Type B pancreatic cell (in vitro differentiated cells): ENCODE results near the gene NOP14. TPM values are rescaled to one million over a fixed set of nuclear protein-coding genes. Genes with fewer than 3 reads are reported as not detected.

ENCODE experiments used
- DNase-seq: peaks from one replicate; pipeline ENCODE4 v3.0.0; 2021; ENCODE audit warnings: mixed read lengths; ENCODE audit not compliant: unreplicated experiment; ENCODE audit errors: extremely low spot score
- H3K27ac Mint-ChIP-seq: 2 replicates; pipeline ENCODE4 v1.8.0; 2021; ENCODE audit warnings: mild to moderate bottlenecking, mixed read lengths
- H3K27me3 Mint-ChIP-seq: 2 replicates; pipeline ENCODE4 v1.8.0; 2021; ENCODE audit warnings: mixed read lengths
- H3K36me3 Mint-ChIP-seq: 2 replicates; pipeline ENCODE4 v1.8.0; 2021; ENCODE audit warnings: mixed read lengths
- H3K4me1 Mint-ChIP-seq: one replicate; pipeline ENCODE4 v1.8.0; 2021; ENCODE audit warnings: mixed read lengths; ENCODE audit not compliant: unreplicated experiment
- H3K4me3 Mint-ChIP-seq: 2 replicates; pipeline ENCODE4 v1.8.0; 2021; ENCODE audit warnings: mild to moderate bottlenecking, mixed read lengths
- H3K9me3 Mint-ChIP-seq: 2 replicates; pipeline ENCODE4 v1.8.0; 2021; ENCODE audit warnings: mixed read lengths
- total RNA-seq: library from RNA; stranded (reverse); gene quantifications from 2 replicates; pipeline ENCODE4 v1.2.1, GENCODE V29; 2021; ENCODE audit warnings: low replicate concordance
- TF ChIP-seq, protein P1 (sequence below): fragments of 200-600 bp; sonication (generic); conservative IDR thresholded peaks from 2 replicates; pipeline ENCODE4 v1.5.0; 2021; ENCODE audit warnings: antibody characterized with exemption, mild to moderate bottlenecking

NOP14 gene
- total RNA-seq, 1 donor from 2014 or later: 33.8 TPM

DNA sequence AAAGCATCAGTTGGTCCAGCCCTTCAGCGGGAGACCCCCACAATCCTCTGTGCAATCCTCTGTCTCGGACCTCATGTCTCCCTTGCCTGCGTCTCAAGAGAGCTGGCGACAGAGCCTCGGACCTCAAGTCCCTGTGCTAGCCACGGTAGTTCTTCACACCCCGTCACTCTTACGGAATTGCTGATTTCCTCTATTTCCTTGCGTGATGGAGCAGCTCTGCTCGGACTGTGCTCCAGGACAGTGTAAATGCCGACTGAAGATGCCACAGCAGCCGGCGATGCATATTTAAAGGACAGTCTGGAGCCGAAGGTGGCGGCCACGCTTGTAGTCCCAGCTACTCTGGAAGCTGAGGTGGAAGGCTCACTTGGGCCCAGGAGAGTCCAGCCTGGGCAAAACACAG, 2.1 kb upstream of the NOP14 start:
- Mint-ChIP-seq H3K27me3 (no peaks in the 10 kb centered on the region), H3K9me3 (no peaks in the 10 kb centered on the region), H3K4me3 (peak overlapping the region; percentile 91), H3K27ac (peak overlapping the region; percentile 21), H3K4me1 (peaks cover 15% of the 10 kb centered on the region), H3K36me3 (no peaks in the 10 kb centered on the region)
- TF ChIP-seq, protein P1, sequence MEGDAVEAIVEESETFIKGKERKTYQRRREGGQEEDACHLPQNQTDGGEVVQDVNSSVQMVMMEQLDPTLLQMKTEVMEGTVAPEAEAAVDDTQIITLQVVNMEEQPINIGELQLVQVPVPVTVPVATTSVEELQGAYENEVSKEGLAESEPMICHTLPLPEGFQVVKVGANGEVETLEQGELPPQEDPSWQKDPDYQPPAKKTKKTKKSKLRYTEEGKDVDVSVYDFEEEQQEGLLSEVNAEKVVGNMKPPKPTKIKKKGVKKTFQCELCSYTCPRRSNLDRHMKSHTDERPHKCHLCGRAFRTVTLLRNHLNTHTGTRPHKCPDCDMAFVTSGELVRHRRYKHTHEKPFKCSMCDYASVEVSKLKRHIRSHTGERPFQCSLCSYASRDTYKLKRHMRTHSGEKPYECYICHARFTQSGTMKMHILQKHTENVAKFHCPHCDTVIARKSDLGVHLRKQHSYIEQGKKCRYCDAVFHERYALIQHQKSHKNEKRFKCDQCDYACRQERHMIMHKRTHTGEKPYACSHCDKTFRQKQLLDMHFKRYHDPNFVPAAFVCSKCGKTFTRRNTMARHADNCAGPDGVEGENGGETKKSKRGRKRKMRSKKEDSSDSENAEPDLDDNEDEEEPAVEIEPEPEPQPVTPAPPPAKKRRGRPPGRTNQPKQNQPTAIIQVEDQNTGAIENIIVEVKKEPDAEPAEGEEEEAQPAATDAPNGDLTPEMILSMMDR: no peak
- DNase-seq: no peak

DNA sequence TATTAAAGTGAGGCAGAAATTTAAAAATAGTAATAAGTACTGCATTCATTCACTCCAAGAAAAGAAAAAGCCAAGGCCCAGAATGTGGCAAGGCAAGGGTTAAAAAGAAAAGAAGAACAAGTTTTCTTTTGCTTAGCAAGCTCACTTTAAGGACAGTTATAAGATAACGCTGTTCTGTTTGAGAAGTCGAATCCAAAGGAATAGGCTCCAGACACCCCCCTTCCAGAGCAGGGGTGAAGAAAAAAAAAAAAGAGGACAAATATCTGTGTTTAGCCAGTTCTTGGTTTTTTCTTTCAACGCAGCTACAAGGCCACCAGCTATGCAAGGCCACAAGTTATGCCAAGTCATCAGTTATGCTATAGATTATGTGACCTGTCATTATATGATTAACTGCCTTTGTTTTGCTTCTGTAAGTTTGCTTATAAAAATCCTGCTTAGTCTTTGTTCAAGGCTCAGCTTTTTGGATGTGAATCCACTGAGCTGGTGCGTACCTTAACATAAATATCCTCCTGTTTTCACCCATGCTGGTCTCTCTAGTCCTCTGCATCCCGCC, 1.6 kb upstream of the NOP14 start:
- TF ChIP-seq, protein P1: no peak
- DNase-seq: no peak
- H3K9me3 Mint-ChIP-seq: no peaks in the 10 kb centered on the region
- H3K36me3 Mint-ChIP-seq: no peaks in the 10 kb centered on the region
- peaks cover 15% of the 10 kb centered on the region for H3K4me1 Mint-ChIP-seq
- H3K27ac Mint-ChIP-seq: peak overlapping the region; percentile 63
- no peaks in the 10 kb centered on the region for H3K27me3 Mint-ChIP-seq
- peak overlapping the region; percentile 91 for H3K4me3 Mint-ChIP-seq

DNA sequence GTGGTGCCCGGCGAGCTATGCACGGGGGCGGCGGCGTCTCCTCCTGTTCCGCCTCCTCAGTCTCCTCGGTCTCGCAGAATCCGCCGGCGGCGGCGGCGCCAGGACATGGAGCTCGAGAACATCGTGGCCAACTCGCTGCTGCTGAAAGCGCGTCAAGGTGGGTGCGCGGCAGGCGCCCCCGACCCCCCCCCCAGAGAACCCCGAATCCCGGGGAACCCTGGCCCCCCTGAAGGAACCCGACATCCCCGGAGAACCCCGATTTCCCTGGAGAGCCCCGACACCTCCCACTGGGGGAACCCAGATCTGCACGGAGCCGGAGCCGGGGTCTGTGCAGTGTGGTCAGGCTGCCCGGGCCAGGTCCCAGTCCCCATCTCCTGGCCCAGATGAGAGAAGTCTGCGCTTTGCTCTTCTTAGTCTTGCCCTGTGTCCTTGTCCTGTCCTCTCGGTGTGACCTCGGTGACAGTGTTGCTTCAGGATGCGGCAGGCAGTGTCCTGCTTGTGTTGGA, 813 bp upstream of the NOP14 start:
- DNase-seq: no peak
- H3K4me3 Mint-ChIP-seq: peak overlapping the region; percentile 91
- no peaks in the 10 kb centered on the region for H3K9me3 Mint-ChIP-seq
- peak overlapping the region; percentile 63 for H3K27ac Mint-ChIP-seq
- TF ChIP-seq, protein P1: peak; percentile 7
- H3K36me3 Mint-ChIP-seq: peaks cover under 1% of the 10 kb centered on the region
- H3K4me1 Mint-ChIP-seq: peaks cover 16% of the 10 kb centered on the region
- no peaks in the 10 kb centered on the region for H3K27me3 Mint-ChIP-seq

DNA sequence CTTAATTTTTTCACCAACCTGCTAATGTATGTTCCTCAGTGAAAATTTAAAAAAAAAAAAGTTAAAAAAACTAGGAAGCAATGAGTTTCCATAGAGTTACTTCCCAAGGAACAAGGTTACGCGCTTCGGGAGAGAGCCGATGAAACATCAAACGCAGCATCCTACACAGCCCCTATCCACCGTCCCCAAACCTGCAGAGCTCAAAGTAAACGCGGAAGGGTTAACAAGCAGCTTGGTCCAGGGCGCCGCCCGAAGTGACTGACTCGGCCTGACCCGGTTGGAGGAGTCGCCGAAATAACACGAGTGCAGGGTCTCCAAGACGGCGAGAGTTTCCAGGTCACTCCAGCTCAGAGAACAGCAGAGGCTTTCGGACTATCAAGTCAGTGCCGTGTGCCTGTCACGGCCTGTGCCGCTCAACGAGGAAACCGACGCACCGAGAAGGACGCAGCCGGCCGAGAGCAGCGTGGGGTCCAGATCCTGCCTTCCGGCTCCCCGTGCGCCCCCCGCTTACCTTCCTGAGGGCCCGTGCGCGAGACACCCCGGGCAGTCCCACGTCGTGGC, 512 bp downstream of the NOP14 start:
- TF ChIP-seq, protein P1: no peak

DNA sequence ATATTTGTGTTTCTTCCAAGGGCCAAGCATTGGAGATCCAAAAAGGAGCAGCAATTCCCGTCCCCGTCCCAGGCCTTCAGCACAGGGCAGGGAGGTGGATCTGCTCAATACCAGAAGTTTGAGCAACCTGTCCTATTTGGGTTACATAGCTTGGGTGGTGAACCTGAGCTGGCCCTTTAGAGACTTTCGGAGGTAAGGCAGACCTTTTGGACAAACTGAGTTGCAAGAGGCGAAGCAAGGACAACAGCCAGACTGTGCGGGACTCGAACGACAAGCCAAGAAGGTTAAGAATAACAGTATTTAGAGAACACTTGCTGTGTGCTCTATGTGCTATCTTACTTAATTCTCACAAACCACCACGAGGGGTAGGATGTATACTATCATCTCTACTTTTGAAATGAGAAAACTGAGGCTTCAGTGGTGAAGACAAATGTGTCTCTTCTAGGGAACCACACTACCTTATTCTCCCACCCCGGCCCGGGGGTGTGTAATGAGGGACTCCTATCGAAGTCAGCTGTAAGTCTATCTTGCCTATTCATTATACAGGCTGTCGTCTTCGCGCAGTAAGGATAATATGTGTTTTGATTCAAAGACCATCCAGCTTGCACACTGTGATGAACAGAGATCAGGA, 1.3 kb downstream of the NOP14 start:
- Mint-ChIP-seq H3K4me1 (peaks cover 33% of the 10 kb centered on the region), H3K27ac (peak overlapping the region; percentile 95), H3K36me3 (peaks cover 7% of the 10 kb centered on the region), H3K4me3 (peak overlapping the region; percentile 89), H3K9me3 (no peaks in the 10 kb centered on the region), H3K27me3 (no peaks in the 10 kb centered on the region)
- DNase-seq: no peak
- TF ChIP-seq, protein P1: no peak

More for the DNA sequence above, 512 bp downstream of the NOP14 start:
- Mint-ChIP-seq H3K27ac (peak overlapping the region; percentile 95), H3K4me3 (peak overlapping the region; percentile 89), H3K9me3 (no peaks in the 10 kb centered on the region), H3K4me1 (peaks cover 30% of the 10 kb centered on the region), H3K27me3 (no peaks in the 10 kb centered on the region), H3K36me3 (peaks cover 7% of the 10 kb centered on the region)
- DNase-seq: no peak
